Left cardiac atrium (tissue), 4 donors: ENCODE data around the gene RPL36AL. TPM values are rescaled to one million over a fixed set of nuclear protein-coding genes. Genes with fewer than 3 reads are reported as not detected.
"Not testable (repeated sequence)": the region's sequence is repeated elsewhere in the genome, so short reads cannot be mapped to it uniquely, and the experiment has no call there.

Experiments used
- ATAC-seq, 2 donors: fragments of 200-7000 bp; cut with Tn5 transposase; one replicate each; pipeline ENCODE4 v1.9.1; 2020; ENCODE audit warnings: mild to moderate bottlenecking in 2 of 2, moderate library complexity in 2 of 2
- DNase-seq: peaks from one replicate; pipeline ENCODE4 v3.0.0-alpha.2; 2020
- intact Hi-C, 2 donors: fragments of 100-400 bp; cut with DNase I; formaldehyde crosslinking; loops; one replicate each; pipeline versions ENCODE4 v1.14.1 to v1.15.1; 2022 to 2023
- total RNA-seq, 2 donors: library from RNA; stranded (reverse); fragmentation: NEBNext Ultra II Directional; extraction: Animal tissue kit (Norgen Biotek cat#: 25700); gene quantifications; one replicate each; pipeline ENCODE4 v1.2.1, GENCODE V29; 2021
- donor health status: DM: no; HTN: yes; CAD: no.
- donor health status: DM: no; HTN: yes; CAD: no; lungs with severe emphysema.
- donor health status: DM: yes; HTN: yes; CAD: no.
- donor health status: Dilated cardiomyopathy.

The RPL36AL gene
- total RNA-seq, 2 donors from 2014 or later, result 131 to 149 TPM

GRCh38 chr14:49584981-49585640 is 35.3 kb downstream of the RPL36AL start:
- intact Hi-C loops, ATAC-seq, DNase-seq: not testable (repeated sequence)

DNA sequence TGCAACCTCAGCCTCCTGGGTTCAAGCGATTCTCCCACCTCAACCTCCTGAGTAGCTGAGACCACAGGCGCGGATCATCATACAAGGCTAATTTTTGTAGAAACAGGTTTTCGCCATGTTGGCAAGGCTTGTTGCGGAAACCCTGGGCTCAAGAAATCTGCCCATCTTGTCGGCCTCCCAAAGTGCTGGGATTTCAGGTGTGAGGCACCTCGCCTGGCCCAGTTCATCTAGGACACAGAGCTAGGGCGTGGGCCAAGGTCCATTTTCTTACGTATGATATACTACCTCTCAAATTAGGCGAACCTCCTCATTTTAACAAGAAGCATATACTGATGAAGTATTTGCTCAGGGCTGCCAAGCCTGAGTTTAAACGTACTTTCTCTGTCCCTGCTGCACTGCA is 36.4 kb downstream of the RPL36AL start:
- intact Hi-C loops, result no loop called here
- ATAC-seq (no peak), DNase-seq (no peak)

GRCh38 chr14:49583629-49584028 is 36.8 kb downstream of the RPL36AL start:
- ATAC-seq (no peak), DNase-seq (no peak)
- intact Hi-C loops, result no loop called here

DNA sequence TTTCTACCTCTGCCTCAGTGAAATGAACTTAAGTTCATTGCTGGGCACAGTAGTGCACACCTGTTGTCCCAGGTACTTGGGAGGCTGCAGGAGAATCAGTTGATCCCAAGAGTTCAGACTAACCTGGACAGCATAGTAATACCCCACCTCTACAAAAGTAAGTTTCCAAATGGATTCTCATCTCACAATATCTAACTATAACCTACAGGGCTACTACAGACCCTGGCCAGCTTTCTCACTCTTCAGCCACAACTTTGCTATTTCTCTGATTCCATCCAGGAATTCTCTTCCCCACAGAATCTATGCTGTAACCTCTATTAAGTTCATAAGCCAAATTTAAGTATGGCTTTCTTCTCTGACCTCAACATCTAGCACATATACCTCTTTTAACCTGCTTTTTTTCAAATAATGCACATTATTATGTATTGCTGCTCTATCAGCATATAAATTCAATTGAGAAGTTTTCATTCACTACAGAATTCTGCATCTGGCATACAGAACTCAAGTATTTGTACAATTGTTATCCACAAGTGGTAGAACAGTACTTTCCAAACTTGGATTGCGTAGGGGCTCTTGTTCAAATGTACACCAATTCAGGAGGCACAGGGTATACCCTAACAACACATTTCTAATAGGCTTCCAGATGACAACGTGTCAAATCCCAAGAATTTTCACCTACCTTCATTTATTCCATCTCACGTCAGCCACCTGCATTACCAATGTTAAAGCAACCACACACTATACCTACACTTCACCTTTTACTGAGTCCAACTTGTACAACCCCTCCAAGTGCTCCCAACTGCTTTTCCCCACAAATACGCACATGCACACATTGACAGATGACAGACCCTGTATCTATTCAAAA is 38.1 kb downstream of the RPL36AL start:
- ATAC-seq, result no peak
- DNase-seq, result no peak
- intact Hi-C loops, result no loop called here

DNA sequence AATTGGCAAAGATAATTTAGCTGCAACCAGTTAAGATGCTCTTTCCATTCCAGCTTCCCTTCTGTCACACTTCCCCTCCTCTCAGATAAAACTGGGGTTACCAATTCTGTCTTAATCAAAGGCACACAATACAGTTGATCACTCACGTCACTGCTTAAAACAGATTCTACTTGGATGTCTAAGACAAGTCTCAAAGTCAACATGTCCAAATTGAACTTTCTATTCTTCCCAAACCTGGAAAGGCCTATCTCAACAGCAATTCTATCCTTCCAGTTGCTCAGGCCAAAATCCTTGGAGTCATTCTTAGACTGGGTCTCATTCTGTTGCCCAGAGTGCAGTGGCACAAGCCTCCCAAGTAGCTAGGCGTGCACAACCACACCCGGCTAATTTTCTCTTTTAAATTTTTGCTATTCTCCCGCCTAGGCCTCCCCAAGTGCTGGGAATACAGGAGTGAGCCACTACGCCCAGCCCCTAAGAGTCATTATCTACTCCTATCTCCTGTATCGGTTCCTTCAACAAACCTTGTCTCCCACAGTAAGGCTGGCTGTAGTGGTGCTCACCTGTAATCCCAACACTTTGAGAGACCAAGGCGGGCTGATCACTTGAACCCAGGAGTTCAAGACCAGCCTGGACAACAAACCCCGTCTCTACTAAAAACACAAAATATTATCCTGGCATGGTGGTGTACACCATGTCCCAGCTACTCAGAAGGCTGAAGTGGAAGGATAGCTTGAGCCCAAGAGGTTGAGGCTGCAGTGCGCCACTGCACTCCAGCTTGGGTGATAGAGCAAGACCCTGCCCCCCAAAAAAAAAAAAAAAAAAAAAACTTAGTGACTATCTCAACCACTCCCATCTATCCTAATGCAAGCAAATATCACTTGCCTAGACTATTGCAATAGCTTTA is 39.0 kb downstream of the RPL36AL start:
- intact Hi-C loops, result no loop called here
- no peak for ATAC-seq
- DNase-seq, result no peak

DNA sequence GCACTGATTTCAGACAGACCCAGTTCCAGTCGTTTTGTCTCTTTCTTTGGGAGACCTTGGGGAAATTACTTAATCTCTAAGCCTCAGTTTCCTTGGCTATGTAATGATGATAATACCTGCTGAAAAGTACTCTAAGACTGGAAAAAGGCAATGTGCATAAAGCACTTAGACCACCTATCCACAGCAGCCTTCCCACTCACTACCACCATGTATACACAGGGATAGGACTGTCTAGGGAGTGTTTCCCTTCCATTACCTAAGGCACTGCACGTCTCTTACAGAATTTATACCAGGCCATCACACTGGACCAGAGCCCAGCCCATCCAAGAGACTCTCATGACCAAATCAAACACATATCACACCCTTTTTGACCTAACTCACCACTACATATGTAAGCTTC is 40.6 kb downstream of the RPL36AL start:
- DNase-seq, result no peak
- intact Hi-C loops, result no loop called here
- no peak for ATAC-seq

- no peak for DNase-seq
- no peak for ATAC-seq
- intact Hi-C loops, result no loop called here
Observed at GRCh38 chr14:49578141-49578540, 42.3 kb downstream of the RPL36AL start.

DNA sequence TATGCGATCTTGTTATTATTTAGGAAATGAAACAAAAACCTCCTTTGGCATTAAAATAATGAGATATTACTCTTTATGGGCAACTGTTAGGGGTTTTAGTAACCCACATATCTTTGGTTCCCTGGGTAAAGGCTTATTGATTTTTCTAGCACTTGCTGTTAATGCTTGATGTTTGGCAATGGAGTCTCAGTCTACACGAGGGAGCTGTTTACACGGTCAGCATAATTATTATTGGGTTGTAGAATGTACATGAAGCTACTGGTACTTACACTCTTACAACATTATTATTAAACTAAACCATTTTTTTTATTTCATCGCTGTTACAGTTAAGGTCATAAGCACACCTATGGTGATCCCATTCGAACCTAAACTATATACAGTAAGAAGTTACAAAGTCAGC is 46.4 kb downstream of the RPL36AL start:
- DNase-seq, result no peak
- intact Hi-C loops, result no loop called here
- no peak for ATAC-seq

DNA sequence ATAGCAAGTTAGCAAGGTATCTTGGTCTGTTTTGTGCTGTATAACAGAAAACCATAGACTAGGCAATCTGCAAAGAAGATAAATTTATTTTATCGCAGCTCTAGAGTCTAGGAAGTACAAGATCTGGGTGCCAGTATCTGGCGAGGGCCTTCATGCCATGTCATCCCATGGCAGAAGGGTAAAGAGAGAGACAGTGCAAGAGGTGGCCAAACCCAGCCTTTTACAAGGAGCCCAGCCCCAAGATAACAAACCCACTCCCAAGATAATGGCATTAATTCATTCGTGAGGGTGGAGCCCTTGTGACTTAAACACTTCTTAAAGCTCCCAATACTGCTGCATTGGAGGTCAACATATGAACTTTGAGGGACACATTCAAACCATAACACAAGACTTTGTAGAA is 51.1 kb downstream of the RPL36AL start:
- DNase-seq, result no peak
- intact Hi-C loops, result no loop called here
- no peak for ATAC-seq

Other genes with a start within 250 kb of the RPL36AL start
- 1,000 to 10,000 TPM in 1 of 2 donors, 100 to 1,000 TPM in 1; 895 to 1,080 TPM for gene RPS29, start 34.2 kb downstream of the RPL36AL start, total RNA-seq
- 1 to 10 TPM; 6.2 to 7.4 TPM for gene LRR1, start 21.7 kb downstream of the RPL36AL start, total RNA-seq
- 10 to 100 TPM; 16.6 to 24.7 TPM for gene MGAT2, start 173 bp upstream of the RPL36AL start, total RNA-seq
- gene DNAAF2, start 14.6 kb upstream of the RPL36AL start, total RNA-seq, result 1 to 10 TPM; 4.9 to 7.0 TPM
- 1 to 10 TPM; 1.0 to 1.2 TPM for gene POLE2, start 67.6 kb upstream of the RPL36AL start, total RNA-seq
- gene KLHDC1, start 72.5 kb upstream of the RPL36AL start, total RNA-seq, result 10 to 100 TPM in 1 of 2 donors, 1 to 10 TPM in 1; 6.5 to 11.8 TPM
- gene KLHDC2, start 147.5 kb upstream of the RPL36AL start, total RNA-seq, result 10 to 100 TPM; 54.8 to 67.1 TPM
- 10 to 100 TPM; 48.6 to 60.5 TPM for gene NEMF, start 232.2 kb upstream of the RPL36AL start, total RNA-seq